ENCODE results near the gene CHD2. TPM values are rescaled to one million over a fixed set of nuclear protein-coding genes. Genes with fewer than 3 reads are reported as not detected.

The CHD2 gene
- total RNA-seq, 1 experiment from 2014 or later: 101 TPM

DNA sequence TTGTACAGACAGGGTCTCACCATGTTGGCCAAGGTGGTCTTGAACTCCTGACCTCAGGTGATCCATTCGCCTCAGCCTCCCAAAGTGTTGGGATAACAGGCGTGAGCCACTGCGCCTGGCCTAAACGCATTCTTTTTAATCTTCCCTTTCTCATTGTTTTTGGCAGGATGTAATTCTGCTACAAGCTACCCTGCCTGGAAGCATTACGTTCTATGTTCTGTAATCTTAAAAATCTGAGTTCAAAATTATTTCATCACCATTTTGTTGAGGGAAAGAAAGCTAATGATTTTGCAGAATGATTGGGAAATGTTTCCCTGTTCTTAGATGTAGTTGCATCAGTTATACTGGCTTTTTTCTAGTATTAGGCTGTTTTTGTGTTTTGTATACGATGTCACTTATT, 117.4 kb downstream of the CHD2 start:
- ATAC-seq (no peak), DNase-seq (ENCODE audit: low spot score) (no peak)
- H3K27ac Mint-ChIP-seq: no peak overlapping the region
- H3K9me3 Mint-ChIP-seq: no peaks in the 10 kb centered on the region
- ChIA-PET POLR2A (interaction anchor here (0.6 to 0.7 kb wide), 2 partner anchors 455 to 1310 kb away, joined by 4 read pairs; no protein-coding TSS in a partner anchor), CTCF (interaction anchor here (1.5 to 2.5 kb wide), 3 partner anchors 13 to 1103 kb away, joined by 4 to 15 read pairs (median 5); no protein-coding TSS in a partner anchor)
- no peaks in the 10 kb centered on the region for H3K4me1 Mint-ChIP-seq
- H3K36me3 Mint-ChIP-seq: peaks cover 94% of the 10 kb centered on the region
- TF ChIP-seq CREM (CRISPR knock-in tag; IDR thresholded peaks at IDR 0.05) (no peak), ETV6 (CRISPR knock-in tag; IDR thresholded peaks at IDR 0.05) (no peak), ELF4 (CRISPR knock-in tag; IDR thresholded peaks at IDR 0.05; ENCODE audit: low read depth) (no peak), RORB (CRISPR knock-in tag; IDR thresholded peaks at IDR 0.05) (no peak), FOXP1 (CRISPR knock-in tag; IDR thresholded peaks at IDR 0.05; ENCODE audit: borderline replicate concordance) (no peak), NR2C2 (CRISPR knock-in tag; IDR thresholded peaks at IDR 0.05) (no peak)
- TF ChIP-seq, protein P1, sequence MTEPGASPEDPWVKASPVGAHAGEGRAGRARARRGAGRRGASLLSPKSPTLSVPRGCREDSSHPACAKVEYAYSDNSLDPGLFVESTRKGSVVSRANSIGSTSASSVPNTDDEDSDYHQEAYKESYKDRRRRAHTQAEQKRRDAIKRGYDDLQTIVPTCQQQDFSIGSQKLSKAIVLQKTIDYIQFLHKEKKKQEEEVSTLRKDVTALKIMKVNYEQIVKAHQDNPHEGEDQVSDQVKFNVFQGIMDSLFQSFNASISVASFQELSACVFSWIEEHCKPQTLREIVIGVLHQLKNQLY (CRISPR knock-in tag; IDR thresholded peaks at IDR 0.05): no peak
- H3K4me3 Mint-ChIP-seq: no peak overlapping the region
- H3K27me3 Mint-ChIP-seq (ENCODE audit: low read depth): no peaks in the 10 kb centered on the region

DNA sequence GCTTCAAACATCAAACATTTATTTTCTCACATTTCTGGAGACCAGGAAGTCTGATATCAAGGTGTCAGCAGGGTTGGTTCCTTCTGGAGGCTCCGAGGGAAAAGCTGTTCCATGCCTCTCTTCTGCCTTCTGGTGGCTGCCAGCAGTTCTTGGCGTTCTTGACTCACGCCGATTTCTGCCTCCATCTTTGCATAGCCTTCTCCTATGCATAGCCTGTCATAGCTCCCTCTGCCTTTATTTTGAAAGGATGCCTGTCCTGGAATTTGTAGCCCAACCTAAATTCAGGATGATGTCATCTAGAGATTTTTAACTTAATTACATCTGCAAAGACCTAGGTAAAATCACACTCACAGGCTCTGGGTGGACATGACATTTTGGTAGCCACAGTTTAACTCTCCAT, 118.5 kb downstream of the CHD2 start:
- peak; percentile 84 for ATAC-seq
- Mint-ChIP-seq H3K36me3 (peaks cover 94% of the 10 kb centered on the region), H3K4me1 (no peaks in the 10 kb centered on the region), H3K9me3 (no peaks in the 10 kb centered on the region), H3K4me3 (no peak overlapping the region), H3K27me3 (ENCODE audit: low read depth) (no peaks in the 10 kb centered on the region), H3K27ac (no peak overlapping the region; the same call in 1 of the 2 replicates)
- POLR2A ChIA-PET: no interaction called here
- no peak for DNase-seq (ENCODE audit: low spot score)
- CTCF ChIA-PET: interaction anchor here (0.7 to 2.5 kb wide), 5 partner anchors 10 to 1101 kb away, joined by 3 to 15 read pairs (median 5); no protein-coding TSS in a partner anchor
- TF ChIP-seq, protein P1 (CRISPR knock-in tag; IDR thresholded peaks at IDR 0.05): no peak
- TF ChIP-seq, protein P2, sequence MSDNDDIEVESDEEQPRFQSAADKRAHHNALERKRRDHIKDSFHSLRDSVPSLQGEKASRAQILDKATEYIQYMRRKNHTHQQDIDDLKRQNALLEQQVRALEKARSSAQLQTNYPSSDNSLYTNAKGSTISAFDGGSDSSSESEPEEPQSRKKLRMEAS (CRISPR knock-in tag; IDR thresholded peaks at IDR 0.05): no peak
- TF ChIP-seq ZNF423 (CRISPR knock-in tag; IDR thresholded peaks at IDR 0.05) (no peak), ZNF138 (CRISPR knock-in tag; conservative IDR thresholded peaks at IDR 0.05) (no peak), RELA (CRISPR knock-in tag; IDR thresholded peaks at IDR 0.05; ENCODE audit: borderline replicate concordance) (no peak)
- TF ChIP-seq, protein P3, sequence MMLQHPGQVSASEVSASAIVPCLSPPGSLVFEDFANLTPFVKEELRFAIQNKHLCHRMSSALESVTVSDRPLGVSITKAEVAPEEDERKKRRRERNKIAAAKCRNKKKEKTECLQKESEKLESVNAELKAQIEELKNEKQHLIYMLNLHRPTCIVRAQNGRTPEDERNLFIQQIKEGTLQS (CRISPR knock-in tag; conservative IDR thresholded peaks at IDR 0.05): no peak
- TF ChIP-seq, protein P4, sequence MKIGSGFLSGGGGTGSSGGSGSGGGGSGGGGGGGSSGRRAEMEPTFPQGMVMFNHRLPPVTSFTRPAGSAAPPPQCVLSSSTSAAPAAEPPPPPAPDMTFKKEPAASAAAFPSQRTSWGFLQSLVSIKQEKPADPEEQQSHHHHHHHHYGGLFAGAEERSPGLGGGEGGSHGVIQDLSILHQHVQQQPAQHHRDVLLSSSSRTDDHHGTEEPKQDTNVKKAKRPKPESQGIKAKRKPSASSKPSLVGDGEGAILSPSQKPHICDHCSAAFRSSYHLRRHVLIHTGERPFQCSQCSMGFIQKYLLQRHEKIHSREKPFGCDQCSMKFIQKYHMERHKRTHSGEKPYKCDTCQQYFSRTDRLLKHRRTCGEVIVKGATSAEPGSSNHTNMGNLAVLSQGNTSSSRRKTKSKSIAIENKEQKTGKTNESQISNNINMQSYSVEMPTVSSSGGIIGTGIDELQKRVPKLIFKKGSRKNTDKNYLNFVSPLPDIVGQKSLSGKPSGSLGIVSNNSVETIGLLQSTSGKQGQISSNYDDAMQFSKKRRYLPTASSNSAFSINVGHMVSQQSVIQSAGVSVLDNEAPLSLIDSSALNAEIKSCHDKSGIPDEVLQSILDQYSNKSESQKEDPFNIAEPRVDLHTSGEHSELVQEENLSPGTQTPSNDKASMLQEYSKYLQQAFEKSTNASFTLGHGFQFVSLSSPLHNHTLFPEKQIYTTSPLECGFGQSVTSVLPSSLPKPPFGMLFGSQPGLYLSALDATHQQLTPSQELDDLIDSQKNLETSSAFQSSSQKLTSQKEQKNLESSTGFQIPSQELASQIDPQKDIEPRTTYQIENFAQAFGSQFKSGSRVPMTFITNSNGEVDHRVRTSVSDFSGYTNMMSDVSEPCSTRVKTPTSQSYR (CRISPR knock-in tag; IDR thresholded peaks at IDR 0.05): no peak

DNA sequence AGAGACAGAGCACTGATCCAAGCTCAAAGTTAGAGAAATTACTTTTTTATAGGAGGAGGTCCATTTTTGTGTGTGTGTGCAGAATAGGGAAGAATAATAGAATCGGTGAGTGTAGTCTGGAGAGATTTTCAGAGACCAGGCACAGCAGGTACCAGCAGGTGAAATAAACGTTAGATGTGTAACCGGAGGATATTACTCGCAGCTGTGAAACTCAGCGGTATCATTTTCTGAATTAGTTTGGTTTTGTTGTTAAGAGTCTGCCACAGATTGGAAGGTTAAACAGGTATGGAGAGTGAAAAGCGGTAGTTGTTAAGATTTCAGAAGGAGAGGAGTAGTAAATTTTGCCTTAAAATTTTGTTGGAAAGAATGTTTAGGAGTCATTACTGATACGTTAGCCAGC, 119.0 kb downstream of the CHD2 start:
- no peak overlapping the region for H3K27ac Mint-ChIP-seq
- no peak overlapping the region for H3K4me3 Mint-ChIP-seq
- no peaks in the 10 kb centered on the region for H3K27me3 Mint-ChIP-seq (ENCODE audit: low read depth)
- POLR2A ChIA-PET: no interaction called here
- no peaks in the 10 kb centered on the region for H3K9me3 Mint-ChIP-seq
- CTCF ChIA-PET: interaction anchor here (0.7 to 2.5 kb wide), 3 partner anchors 9 to 45 kb away, joined by 3 to 15 read pairs (median 6); no protein-coding TSS in a partner anchor
- TF ChIP-seq ZNF317 (CRISPR knock-in tag; IDR thresholded peaks at IDR 0.05; ENCODE audit: borderline replicate concordance, low read depth): no peak
- H3K4me1 Mint-ChIP-seq: no peaks in the 10 kb centered on the region
- no peak for DNase-seq (ENCODE audit: low spot score)
- peaks cover 95% of the 10 kb centered on the region for H3K36me3 Mint-ChIP-seq
- ATAC-seq: no peak

DNA sequence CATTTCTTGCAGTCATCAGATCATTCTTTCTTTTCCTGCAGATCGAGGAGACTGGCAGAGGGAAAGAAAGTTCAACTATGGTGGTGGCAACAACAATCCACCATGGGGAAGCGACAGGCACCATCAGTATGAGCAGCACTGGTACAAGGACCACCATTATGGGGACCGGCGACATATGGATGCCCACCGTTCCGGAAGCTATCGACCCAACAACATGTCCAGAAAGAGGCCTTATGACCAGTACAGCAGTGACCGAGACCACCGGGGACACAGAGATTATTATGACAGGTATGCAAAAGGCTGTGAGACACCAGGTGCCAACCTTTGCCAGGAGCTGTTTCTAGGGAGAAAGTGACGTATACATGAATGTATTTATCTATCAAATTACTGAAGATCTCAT, 119.8 kb downstream of the CHD2 start:
- DNase-seq (ENCODE audit: low spot score): no peak
- Mint-ChIP-seq H3K9me3 (no peaks in the 10 kb centered on the region), H3K27me3 (ENCODE audit: low read depth) (no peaks in the 10 kb centered on the region), H3K27ac (no peak overlapping the region; the same call in none of the 2 replicates), H3K36me3 (peaks cover 95% of the 10 kb centered on the region), H3K4me3 (no peak overlapping the region), H3K4me1 (no peaks in the 10 kb centered on the region)
- no peak for ATAC-seq
- ChIA-PET POLR2A (no interaction called here), CTCF (no interaction called here)
- TF ChIP-seq ZNF219 (CRISPR knock-in tag; IDR thresholded peaks at IDR 0.05; ENCODE audit: borderline replicate concordance) (no peak), KAT7 (CRISPR knock-in tag; IDR thresholded peaks at IDR 0.05; ENCODE audit: borderline replicate concordance) (no peak), TEAD1 (CRISPR knock-in tag; IDR thresholded peaks at IDR 0.05) (no peak), OVOL2 (CRISPR knock-in tag; IDR thresholded peaks at IDR 0.05; ENCODE audit: borderline replicate concordance) (no peak), SMAD3 (CRISPR knock-in tag; IDR thresholded peaks at IDR 0.05; ENCODE audit: borderline replicate concordance) (no peak), NR3C1 (CRISPR knock-in tag; conservative IDR thresholded peaks at IDR 0.05; ENCODE audit: low read depth) (no peak)
- TF ChIP-seq, protein P5, sequence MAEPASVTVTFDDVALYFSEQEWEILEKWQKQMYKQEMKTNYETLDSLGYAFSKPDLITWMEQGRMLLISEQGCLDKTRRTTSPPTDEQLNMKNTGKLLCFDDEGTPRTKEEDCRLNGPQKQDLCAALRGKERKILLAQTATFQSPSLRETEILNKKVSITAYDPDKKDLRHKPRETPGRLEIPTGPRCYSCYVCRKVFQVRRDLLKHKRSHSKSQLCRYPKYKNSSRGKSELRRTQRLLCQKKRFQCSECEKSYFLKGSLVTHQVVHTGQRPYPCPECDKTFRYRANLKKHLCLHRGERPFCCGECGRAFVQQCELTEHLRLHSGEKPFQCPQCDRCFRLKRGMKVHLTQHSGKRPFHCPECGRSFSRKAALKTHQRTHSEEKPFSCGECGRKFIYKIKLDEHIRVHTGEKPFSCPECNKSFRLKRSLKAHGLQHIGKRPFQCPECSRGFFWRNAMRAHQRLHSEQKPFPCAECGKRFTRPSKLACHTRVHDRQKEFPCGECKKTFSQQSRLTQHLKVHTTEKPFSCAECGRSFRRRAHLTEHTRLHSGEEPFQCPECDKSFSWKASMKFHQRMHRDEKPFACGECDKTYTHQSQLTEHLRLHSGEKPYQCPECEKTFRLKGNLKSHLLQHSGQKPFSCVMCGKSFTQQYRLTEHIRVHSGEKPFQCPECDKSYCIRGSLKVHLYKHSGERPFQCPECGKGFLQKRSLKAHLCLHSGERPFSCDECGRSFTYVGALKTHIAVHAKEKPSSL (CRISPR knock-in tag; conservative IDR thresholded peaks at IDR 0.05): no peak

All from WTC11 (cell line).